H1 (cell line): Measurements from ENCODE around the gene DNAJC22. TPM values are rescaled to one million over a fixed set of nuclear protein-coding genes. Genes with fewer than 3 reads are reported as not detected.

Source experiments
- CTCF ChIA-PET: fragments of 300-600 bp; sonication (Branson Sonifier 250); formaldehyde crosslinking; loops from one replicate; lab custom pipeline; 2021; ENCODE audit not compliant: partially characterized antibody; lab: Charles Lee
- POLR2A ChIA-PET: fragments of 300-600 bp; sonication (Branson Sonifier 250); formaldehyde crosslinking; loops from one replicate; lab custom pipeline; 2021; ENCODE audit warnings: inconsistent platforms; ENCODE audit not compliant: partially characterized antibody; lab: Charles Lee
- DNase-seq, 2 experiments: peaks; one replicate each; pipeline versions ENCODE4 v3.0.0 to v3.0.0-alpha.2; 2010 to 2022; ENCODE audit warnings: low spot score in 2 of 2, low read depth in 1 of 2, mixed read lengths in 1 of 2
- FAIRE-seq: peaks from 2 replicates; lab custom pipeline; 2011; peaks lifted over from hg19 to GRCh38; lab: Jason Lieb, UNC
- H2AFZ ChIP-seq: 2 replicates; pipeline ENCODE4 v1.8.1; 2012; ENCODE audit warnings: low read length, inconsistent platforms
- H2AK5ac ChIP-seq: 2 replicates; pipeline ENCODE4 v1.6.1; 2013; ENCODE audit warnings: low read depth, low read length
- H2BK120ac ChIP-seq: replicated peaks from 2 replicates; pipeline ENCODE3; 2013; ENCODE audit warnings: low read depth, low read length, inconsistent platforms
- H2BK12ac ChIP-seq: 2 replicates; pipeline ENCODE4 v1.6.1; 2013; ENCODE audit warnings: low read depth, low read length
- H2BK15ac ChIP-seq: 2 replicates; pipeline ENCODE4 v1.6.1; 2013; ENCODE audit warnings: low read length
- H2BK20ac ChIP-seq: 2 replicates; pipeline ENCODE4 v1.6.1; 2013; ENCODE audit warnings: low read length
- H2BK5ac ChIP-seq: 2 replicates; pipeline ENCODE4 v1.6.1; 2013; ENCODE audit warnings: low read depth, low read length
- H3K14ac ChIP-seq: 2 replicates; pipeline ENCODE4 v1.6.1; 2013; ENCODE audit warnings: inconsistent platforms; ENCODE audit not compliant: insufficient read length
- H3K18ac ChIP-seq: 2 replicates; pipeline ENCODE4 v1.6.1; 2013; ENCODE audit warnings: low read length; ENCODE audit errors: extremely low read depth
- H3K23ac ChIP-seq: 2 replicates; pipeline ENCODE4 v1.6.1; 2013; ENCODE audit warnings: inconsistent platforms; ENCODE audit not compliant: insufficient read length
- H3K23me2 ChIP-seq: 2 replicates; pipeline ENCODE4 v1.6.1; 2013; ENCODE audit warnings: low read depth, low read length
- H3K27ac ChIP-seq: 2 replicates; pipeline ENCODE4 v1.6.1; 2011; ENCODE audit warnings: low read depth, low read length, inconsistent platforms
- H3K27me3 ChIP-seq, 4 experiments: replicated peaks in 1 of 4; 1 replicate in 1 of 4; 2 replicates in 3 of 4; pipeline versions ENCODE4 v1.6.1 to v1.8.1; 2011 to 2013; ENCODE audit warnings: low read length in 3 of 4, mild to moderate bottlenecking in 3 of 4, inconsistent platforms in 2 of 4, mixed read lengths in 2 of 4, moderate library complexity in 1 of 4; ENCODE audit not compliant: control insufficient read depth in 3 of 4, insufficient read depth in 3 of 4; ENCODE audit errors: extremely low read depth in 1 of 4
- H3K36me3 ChIP-seq, 4 experiments: 2 replicates each; pipeline versions ENCODE4 v1.6.1 to v1.8.1; 2011 to 2013; ENCODE audit warnings: mild to moderate bottlenecking in 4 of 4, low read length in 3 of 4, moderate library complexity in 2 of 4, control low read depth in 1 of 4, inconsistent platforms in 1 of 4; ENCODE audit not compliant: insufficient read depth in 4 of 4, control insufficient read depth in 2 of 4
- H3K4ac ChIP-seq: replicated peaks from 2 replicates; pipeline ENCODE3; 2013; ENCODE audit warnings: low read length, low read depth, mixed read lengths, inconsistent platforms; ENCODE audit not compliant: insufficient read length
- H3K4me1 ChIP-seq, 4 experiments: replicated peaks in 1 of 4; 1 replicate in 1 of 4; 2 replicates in 3 of 4; pipeline versions ENCODE4 v1.6.1 to v1.8.1; 2011 to 2013; ENCODE audit warnings: low read length in 3 of 4, inconsistent platforms in 2 of 4, mixed read lengths in 1 of 4; ENCODE audit not compliant: insufficient read depth in 4 of 4, control insufficient read depth in 3 of 4
- H3K4me2 ChIP-seq, 2 experiments: 2 replicates each; pipeline versions ENCODE4 v1.6.1 to v1.8.1; 2011 to 2013; ENCODE audit warnings: low read depth in 2 of 2, low read length in 2 of 2, control low read depth in 1 of 2, inconsistent platforms in 1 of 2, mild to moderate bottlenecking in 1 of 2; ENCODE audit not compliant: insufficient read depth in 1 of 2
- H3K4me3 ChIP-seq, 4 experiments: fragments of 200-600, 300-600 bp in 1 of 4; sonication (generic), shearing (Covaris generic), sonication (Bioruptor Twin) in 1 of 4; 2 replicates each; pipeline versions ENCODE4 v1.5.1 to v1.8.1; 2011 to 2016; ENCODE audit warnings: low read length in 4 of 4, low read depth in 3 of 4, control low read depth in 2 of 4, inconsistent platforms in 2 of 4, mild to moderate bottlenecking in 2 of 4, mixed read lengths in 1 of 4, moderate library complexity in 1 of 4; ENCODE audit not compliant: insufficient read depth in 2 of 4; ENCODE audit errors: extremely low read depth in 1 of 4
- H3K56ac ChIP-seq: replicated peaks from 2 replicates; pipeline ENCODE3; 2013; ENCODE audit warnings: low read depth, mild to moderate bottlenecking, mixed read lengths, low read length, inconsistent platforms; ENCODE audit not compliant: insufficient read length
- H3K79me1 ChIP-seq: 2 replicates; pipeline ENCODE4 v1.6.1; 2013; ENCODE audit warnings: low read depth, low read length, control low read depth
- H3K79me2 ChIP-seq, 2 experiments: 2 replicates each; pipeline versions ENCODE4 v1.6.1 to v1.8.1; 2012 to 2013; ENCODE audit warnings: low read length in 2 of 2, mild to moderate bottlenecking in 2 of 2, inconsistent platforms in 1 of 2; ENCODE audit not compliant: insufficient read depth in 2 of 2, control insufficient read depth in 1 of 2
- H3K9ac ChIP-seq, 4 experiments: replicated peaks in 1 of 4; 1 replicate in 1 of 4; 2 replicates in 3 of 4; pipeline versions ENCODE4 v1.6.1 to v1.8.1; 2011 to 2013; ENCODE audit warnings: low read depth in 3 of 4, low read length in 3 of 4, control low read depth in 2 of 4, mild to moderate bottlenecking in 2 of 4, moderate library complexity in 2 of 4, inconsistent platforms in 1 of 4; ENCODE audit errors: extremely low read depth in 1 of 4
- H3K9me3 ChIP-seq, 2 experiments: 2 replicates each; pipeline versions ENCODE4 v1.6.1 to v1.8.1; 2012 to 2013; ENCODE audit warnings: mild to moderate bottlenecking in 2 of 2, moderate library complexity in 2 of 2, control low read depth in 1 of 2, inconsistent platforms in 1 of 2, low read depth in 1 of 2, low read length in 1 of 2, mixed read lengths in 1 of 2; ENCODE audit not compliant: insufficient read depth in 2 of 2
- H4K20me1 ChIP-seq, 2 experiments: replicated peaks in 1 of 2; 2 replicates each; pipeline versions ENCODE3 to v1.8.1; 2011 to 2013; ENCODE audit warnings: inconsistent platforms in 2 of 2, low read length in 2 of 2, mild to moderate bottlenecking in 1 of 2; ENCODE audit not compliant: insufficient read depth in 2 of 2, control insufficient read depth in 1 of 2
- H4K5ac ChIP-seq: 2 replicates; pipeline ENCODE4 v1.6.1; 2013; ENCODE audit warnings: low read length, low read depth, mixed read lengths, inconsistent platforms; ENCODE audit not compliant: insufficient read length
- H4K8ac ChIP-seq: 2 replicates; pipeline ENCODE4 v1.8.0; 2013; ENCODE audit warnings: mild to moderate bottlenecking, moderate library complexity, low read length, inconsistent platforms; ENCODE audit not compliant: insufficient read depth; ENCODE audit errors: extremely low read depth
- H4K91ac ChIP-seq: replicated peaks from 2 replicates; pipeline ENCODE3; 2013; ENCODE audit warnings: low read length, mixed read lengths, inconsistent platforms; ENCODE audit not compliant: insufficient read length
- BCL11A ChIP-seq, 2 experiments: IDR thresholded peaks; one replicate each; pipeline ENCODE4 v1.6.1; 2011; ENCODE audit warnings: low read depth in 2 of 2, low read length in 2 of 2, mild to moderate bottlenecking in 2 of 2
- CBX8 ChIP-seq: fragments of 300-800, 300-1000 bp; sonication (generic); IDR thresholded peaks from 2 replicates; pipeline ENCODE4 v1.7.1; 2016; ENCODE audit warnings: low read depth, low read length, borderline replicate concordance
- E2F6 ChIP-seq: IDR thresholded peaks from 2 replicates; pipeline ENCODE4 v1.6.1; 2012; ENCODE audit warnings: inconsistent platforms
- GABPA ChIP-seq: IDR thresholded peaks from 2 replicates; pipeline ENCODE4 v1.6.1; 2011; ENCODE audit warnings: mild to moderate bottlenecking, low read length, moderate library complexity, borderline replicate concordance; ENCODE audit not compliant: insufficient read depth
- POLR2A ChIP-seq, 2 experiments: IDR thresholded peaks; 1 replicate in 1 of 2; 2 replicates in 1 of 2; pipeline ENCODE4 v1.6.1; 2011; ENCODE audit warnings: low read depth in 2 of 2, low read length in 2 of 2, mild to moderate bottlenecking in 2 of 2; ENCODE audit errors: control extremely low read depth in 1 of 2
- RAD21 ChIP-seq, 2 experiments: IDR thresholded peaks in 1 of 2; conservative IDR thresholded peaks in 1 of 2; 2 replicates each; pipeline ENCODE4 v1.6.1; 2011; ENCODE audit warnings: low read depth in 2 of 2, low read length in 2 of 2, improper control_type of control experiment in 1 of 2, inconsistent platforms in 1 of 2, mild to moderate bottlenecking in 1 of 2, moderate library complexity in 1 of 2
- RFX5 ChIP-seq: IDR thresholded peaks from 2 replicates; pipeline ENCODE4 v1.6.1; 2011; ENCODE audit warnings: low read depth, low read length, improper control_type of control experiment, borderline replicate concordance
- SIN3A ChIP-seq, 2 experiments: IDR thresholded peaks in 1 of 2; conservative IDR thresholded peaks in 1 of 2; 2 replicates each; pipeline ENCODE4 v1.6.1; 2011 to 2012; ENCODE audit warnings: low read length in 2 of 2, improper control_type of control experiment in 1 of 2, low read depth in 1 of 2, mild to moderate bottlenecking in 1 of 2
- SP1 ChIP-seq: IDR thresholded peaks from 2 replicates; pipeline ENCODE4 v1.6.1; 2011; ENCODE audit warnings: low read depth, low read length
- TAF1 ChIP-seq: IDR thresholded peaks from 2 replicates; pipeline ENCODE4 v1.6.1; 2011; ENCODE audit warnings: mild to moderate bottlenecking, low read depth, low read length
- WGBS, 2 experiments: shearing (Covaris generic) in 1 of 2; methylation state at CpG; one replicate each; pipeline versions ENCODE4 v1.1.6 to v1.1.7; 2013 to 2015; ENCODE audit warnings: low lambda C conversion rate in 2 of 2, mixed read lengths in 2 of 2, inconsistent platforms in 1 of 2, low coverage in 1 of 2, missing lambda C conversion rate in 1 of 2; ENCODE audit not compliant: insufficient replicate concordance in 2 of 2, insufficient coverage in 1 of 2, insufficient read length in 1 of 2; ENCODE audit errors: extremely low coverage in 1 of 2, missing lambda C conversion rate in 1 of 2; 5-methylcytosine and 5-hydroxymethylcytosine counted together
- polyA plus RNA-seq, 7 experiments: library from polyadenylated mRNA; depleted of rRNA in 3 of 7; stranded (reverse) in 5 of 7; unstranded in 2 of 7; fragments of >200 nt in 5 of 7; fragments of 200-250 nt in 2 of 7; gene quantifications; 1 replicate in 5 of 7; 2 replicates in 1 of 7; 4 replicates in 1 of 7; pipeline versions ENCODE4 v1.2.1 to v1.2.3, GENCODE V29; 2011 to 2013; ENCODE audit warnings: missing spikeins in 2 of 7, mixed read lengths in 2 of 7
- total RNA-seq: library from RNA; stranded (reverse); fragmentation: NEBNext Ultra II Directional; extraction: Animal tissue kit (Norgen Biotek cat#: 25700); gene quantifications from 2 replicates; pipeline ENCODE4 v1.2.1, GENCODE V29; 2021

The DNAJC22 gene
- total and polyA plus RNA-seq, 2 of the 8 experiments (the other 6 are each of a cell fraction or from before 2014, with no cell fraction given) = 0.20 to 0.39 TPM

GRCh38 chr12:49330032-49330619 lies 16.6 kb upstream of the DNAJC22 start:
- H4K91ac ChIP-seq = no peak overlapping the region
- no peak overlapping the region for H3K27ac ChIP-seq
- no peak overlapping the region for H3K23ac ChIP-seq
- no peak overlapping the region for H2BK120ac ChIP-seq
- no peak overlapping the region for H2BK5ac ChIP-seq
- no peak overlapping the region for H2BK12ac ChIP-seq
- no peak overlapping the region for H3K9ac ChIP-seq
- H3K79me2 ChIP-seq = no peaks in the 10 kb centered on the region
- H2AFZ ChIP-seq = no peak overlapping the region
- H3K14ac ChIP-seq = no peak overlapping the region
- no peak overlapping the region for H2AK5ac ChIP-seq
- H3K56ac ChIP-seq = no peak overlapping the region
- H4K5ac ChIP-seq = no peak overlapping the region
- H3K4me3 ChIP-seq = no peak overlapping the region
- peaks cover 5 to 37% (median 23%) of the 10 kb centered on the region in 4 experiments; a peak in 7 of 8 replicates for H3K36me3 ChIP-seq
- ChIA-PET POLR2A (interaction anchor here (1.0 to 2.3 kb wide), 3 partner anchors 13 to 109 kb away, joined by 5 to 8 read pairs (median 5); partner anchors contain the start of gene PRPH), CTCF (interaction anchor here (0.9 to 12.7 kb wide), 10 partner anchors 12 to 223 kb away, joined by 3 to 276 read pairs (median 21); partner anchors contain the start of genes DNAJC22 and PRPH)
- no peak overlapping the region for H3K4me2 ChIP-seq
- H3K4ac ChIP-seq = no peak overlapping the region
- TF ChIP-seq GABPA = no peak
- TF ChIP-seq RAD21 (IDR thresholded peaks at IDR 0.05 in 1 of 2, conservative IDR thresholded peaks at IDR 0.05 in 1 of 2; ENCODE audit: low read depth in 2 of 2, low read length in 2 of 2) = no peak
- no peak for TF ChIP-seq POLR2A (IDR thresholded peaks at IDR 0.05; ENCODE audit: control extremely low read depth in 1 of 2, low read depth in 2 of 2, low read length in 2 of 2)
- TF ChIP-seq BCL11A (IDR thresholded peaks at IDR 0.05; ENCODE audit: low read depth in 2 of 2, low read length in 2 of 2) = no peak
- no peak for TF ChIP-seq RFX5
- TF ChIP-seq SIN3A (conservative IDR thresholded peaks at IDR 0.05 in 1 of 2, IDR thresholded peaks at IDR 0.05 in 1 of 2; ENCODE audit: low read depth in 1 of 2, low read length in 2 of 2) = no peak
- no peak for TF ChIP-seq SP1
- TF ChIP-seq CBX8 = no peak
- TF ChIP-seq E2F6 = no peak
- TF ChIP-seq TAF1 = no peak
- H3K23me2 ChIP-seq = peaks cover 2% of the 10 kb centered on the region; the same call in 1 of the 2 replicates
- peaks cover 18 to 35% (median 28%) of the 10 kb centered on the region in 4 experiments for H3K27me3 ChIP-seq
- DNase-seq (no peak), FAIRE-seq (no peak)
- no peak overlapping the region for H4K8ac ChIP-seq
- no peak overlapping the region for H2BK15ac ChIP-seq
- WGBS, 2 experiments = 97% methylated on average over 7 of the region's 7 CpGs; no CpG with 5 or more reads in 1 of the 2 experiments
- H3K79me1 ChIP-seq = no peaks in the 10 kb centered on the region
- no peak overlapping the region for H3K18ac ChIP-seq
- no peak overlapping the region for H2BK20ac ChIP-seq
- peaks cover 8 to 9% of the 10 kb centered on the region in 2 experiments for H4K20me1 ChIP-seq
- no peaks in the 10 kb centered on the region for H3K9me3 ChIP-seq
- no peaks in the 10 kb centered on the region for H3K4me1 ChIP-seq
